Gastrocnemius medialis (tissue), 4 donors: ENCODE results near the gene PRRT4. TPM values are rescaled to one million over a fixed set of nuclear protein-coding genes. Genes with fewer than 3 reads are reported as not detected.
A peak's percentile ranks its signal among the peaks of the same experiment; 100 is the strongest.

Source experiments
- ATAC-seq, 2 donors: fragments of 150-250 bp; one replicate each; pipeline ENCODE4 v1.9.1; 2016
- DNase-seq, 2 donors: peaks; one replicate each; pipeline ENCODE4 v3.0.0-alpha.2; 2019
- H3K27ac ChIP-seq, 4 donors: fragments of 200-600 bp; sonication (generic); 1 replicate in 1 of 4; 2 replicates in 3 of 4; pipeline ENCODE4 v1.5.1; 2016 to 2018; ENCODE audit warnings: mild to moderate bottlenecking in 2 of 4, moderate library complexity in 1 of 4
- H3K27me3 ChIP-seq, 3 donors: fragments of 200-600 bp; sonication (generic) in 2 of 3; 1 replicate in 1 of 3; 2 replicates in 2 of 3; pipeline versions ENCODE4 v1.5.1 to v1.6.0; 2016 to 2019; ENCODE audit warnings: mild to moderate bottlenecking in 1 of 3, moderate library complexity in 1 of 3
- H3K36me3 ChIP-seq, 2 donors: fragments of 200-600 bp; sonication (generic) in 1 of 2; one replicate each; pipeline ENCODE4 v1.5.1; 2017 to 2018
- H3K4me1 ChIP-seq, 2 donors: fragments of 200-600 bp; sonication (generic) in 1 of 2; one replicate each; pipeline ENCODE4 v1.5.1; 2016 to 2017; ENCODE audit warnings: mild to moderate bottlenecking in 2 of 2
- H3K4me3 ChIP-seq, 4 donors: fragments of 200-600 bp; sonication (generic) in 3 of 4; 1 replicate in 1 of 4; 2 replicates in 3 of 4; pipeline ENCODE4 v1.5.1; 2016 to 2019; ENCODE audit warnings: mild to moderate bottlenecking in 2 of 4
- H3K9me3 ChIP-seq, 3 donors: fragments of 200-600 bp; sonication (generic) in 2 of 3; 1 replicate in 1 of 3; 2 replicates in 2 of 3; pipeline ENCODE4 v1.5.1; 2016 to 2019
- CTCF ChIP-seq, 5 experiments: fragments of 450-650 bp in 3 of 5; fragments of 200-600 bp in 2 of 5; sonication (generic) in 2 of 5; IDR thresholded peaks in 4 of 5; conservative IDR thresholded peaks in 1 of 5; 1 replicate in 4 of 5; 2 replicates in 1 of 5; pipeline ENCODE4 v1.5.1; 2016 to 2019; ENCODE audit warnings: antibody characterized with exemption in 5 of 5, mild to moderate bottlenecking in 3 of 5, moderate library complexity in 3 of 5
- POLR2A ChIP-seq, 2 donors: fragments of 450-650 bp; IDR thresholded peaks; one replicate each; pipeline ENCODE4 v1.6.1; 2017; ENCODE audit warnings: antibody characterized with exemption in 2 of 2, mild to moderate bottlenecking in 2 of 2, moderate library complexity in 2 of 2
- in situ Hi-C, 4 donors: fragments of 200-750 bp; cut with MboI; loops; one replicate each; pipeline versions ENCODE4 v1.15.0 to v1.8.0; 2017; ENCODE audit warnings: low sequenced_read_pairs in 4 of 4
- intact Hi-C: fragments of 100-400 bp; cut with DNase I; formaldehyde crosslinking; loops from one replicate; pipeline ENCODE4 v1.15.1; 2023; ENCODE audit warnings: low total_unique reads
- total RNA-seq, 4 donors: library from RNA; depleted of rRNA; stranded (reverse); fragments of >200 nt; gene quantifications; one replicate each; pipeline versions ENCODE4 v1.1.0 to v1.2.3, GENCODE V29; 2016

Gene PRRT4
- total RNA-seq, 4 donors from 2014 or later: 0.22 to 2.2 (median 0.64) TPM

GRCh38 chr7:128370491-128370890, 9.0 kb upstream of the PRRT4 start:
- in situ Hi-C loops (no loop called here), intact Hi-C loops (no loop called here)
- no peak for ATAC-seq
- Histone ChIP-seq H3K9me3 (no peaks in the 10 kb centered on the region), H3K4me3 (no peak overlapping the region), H3K36me3 (no peaks in the 10 kb centered on the region), H3K4me1 (no peaks in the 10 kb centered on the region), H3K27me3 (no peaks in the 10 kb centered on the region), H3K27ac (no peak overlapping the region)
- no peak for TF ChIP-seq POLR2A (IDR thresholded peaks at IDR 0.05)
- TF ChIP-seq CTCF (IDR thresholded peaks at IDR 0.05 in 4 of 5, conservative IDR thresholded peaks at IDR 0.05 in 1 of 5): no peak
- no peak for DNase-seq

GRCh38 chr7:128366986-128367385, 5.5 kb upstream of the PRRT4 start:
- Histone ChIP-seq H3K4me1 (peaks cover 0 to 2% of the 10 kb centered on the region in 2 donors), H3K27me3 (no peaks in the 10 kb centered on the region), H3K4me3 (no peak overlapping the region), H3K36me3 (no peaks in the 10 kb centered on the region), H3K27ac (peak overlapping the region in 1 of 4 donors; percentile 52), H3K9me3 (no peaks in the 10 kb centered on the region)
- DNase-seq: no peak
- in situ Hi-C loops (no loop called here), intact Hi-C loops (no loop called here)
- no peak for ATAC-seq
- TF ChIP-seq POLR2A (IDR thresholded peaks at IDR 0.05): no peak
- no peak for TF ChIP-seq CTCF (IDR thresholded peaks at IDR 0.05 in 4 of 5, conservative IDR thresholded peaks at IDR 0.05 in 1 of 5)

GRCh38 chr7:128366300-128366699, 4.8 kb upstream of the PRRT4 start:
- peak; percentile 62 to 88 for ATAC-seq
- H3K4me3 ChIP-seq: no peak overlapping the region
- H3K36me3 ChIP-seq: no peaks in the 10 kb centered on the region
- peaks cover 0 to 6% of the 10 kb centered on the region in 2 donors for H3K4me1 ChIP-seq
- in situ Hi-C loops (no loop called here), intact Hi-C loops (no loop called here)
- DNase-seq: peak in 1 of 2 donors; percentile 47
- no peak for TF ChIP-seq CTCF (IDR thresholded peaks at IDR 0.05 in 4 of 5, conservative IDR thresholded peaks at IDR 0.05 in 1 of 5)
- no peak for TF ChIP-seq POLR2A (IDR thresholded peaks at IDR 0.05)
- H3K9me3 ChIP-seq: no peaks in the 10 kb centered on the region
- H3K27ac ChIP-seq: peak overlapping the region in 1 of 4 donors; percentile 52
- no peaks in the 10 kb centered on the region for H3K27me3 ChIP-seq

- ATAC-seq (no peak), DNase-seq (no peak)
- Histone ChIP-seq H3K9me3 (no peaks in the 10 kb centered on the region), H3K4me3 (no peak overlapping the region), H3K4me1 (peaks cover 0 to 12% of the 10 kb centered on the region in 2 donors), H3K36me3 (no peaks in the 10 kb centered on the region), H3K27ac (no peak overlapping the region), H3K27me3 (no peaks in the 10 kb centered on the region)
- intact Hi-C loops (no loop called here), in situ Hi-C loops (no loop called here)
- TF ChIP-seq POLR2A (IDR thresholded peaks at IDR 0.05) (no peak), CTCF (IDR thresholded peaks at IDR 0.05 in 4 of 5, conservative IDR thresholded peaks at IDR 0.05 in 1 of 5) (no peak)
Measured at GRCh38 chr7:128365432-128365831, 3.9 kb upstream of the PRRT4 start.
